ENCODE measurements around the gene OPCML. TPM values are rescaled to one million over a fixed set of nuclear protein-coding genes. Genes with fewer than 3 reads are reported as not detected.

The OPCML gene
- polyA plus RNA-seq, 1 donor (not counting 4 experiments of a cell fraction or from before 2014, with no cell fraction given) = 0.04 TPM

- H3K9me1 ChIP-seq (ENCODE audit: control insufficient read depth, extremely low read depth, insufficient read depth, low read length) = no peaks in the 10 kb centered on the region
- no peaks in the 10 kb centered on the region for H4K20me1 ChIP-seq (ENCODE audit: control insufficient read depth, extremely low read depth, insufficient read depth, low read length)
- H3K36me3 ChIP-seq (ENCODE audit: control insufficient read depth in 2 of 2, extremely low read depth in 1 of 2, insufficient read depth in 2 of 2, low read length in 2 of 2) = no peaks in the 10 kb centered on the region
- no peak overlapping the region for H3K4me3 ChIP-seq (ENCODE audit: control insufficient read depth in 2 of 3, extremely low read depth in 1 of 3, insufficient read depth in 2 of 3, low read depth in 1 of 3, low read length in 3 of 3)
- FAIRE-seq = no peak
- no peak overlapping the region for H3K9ac ChIP-seq (ENCODE audit: control insufficient read depth, extremely low read depth, insufficient read depth, low read length)
- H3K9me3 ChIP-seq (ENCODE audit: control insufficient read depth, low read depth, low read length) = no peaks in the 10 kb centered on the region
- dilution Hi-C loops (cut with MboI; ENCODE audit: extremely low pct_ligation_motif_present, low sequenced_read_pairs) = no loop called here
- no peaks in the 10 kb centered on the region for H3K4me1 ChIP-seq (ENCODE audit: control insufficient read depth, extremely low read depth, insufficient read depth, low read length)
- H3K79me2 ChIP-seq (ENCODE audit: control insufficient read depth, insufficient read depth, low read length) = no peaks in the 10 kb centered on the region
- no peaks in the 10 kb centered on the region for H3K27me3 ChIP-seq (ENCODE audit: control insufficient read depth, extremely low read depth, insufficient read depth, low read length)
- no peak overlapping the region for H3K4me2 ChIP-seq (ENCODE audit: control insufficient read depth, extremely low read depth, insufficient read depth, low read depth, low read length)
- no peak overlapping the region for H2AFZ ChIP-seq (ENCODE audit: control insufficient read depth, low read length)
- H3K27ac ChIP-seq (ENCODE audit: control insufficient read depth, insufficient read depth, low read length) = no peak overlapping the region
- no peak for TF ChIP-seq EZH2 (IDR thresholded peaks at IDR 0.05; ENCODE audit: low read length)
- no peak for TF ChIP-seq CTCF (optimal IDR thresholded peaks at IDR 0.05 in 1 of 3, IDR thresholded peaks at IDR 0.05 in 1 of 3, conservative IDR thresholded peaks at IDR 0.05 in 1 of 3; ENCODE audit: extremely low read depth in 1 of 3, insufficient read depth in 2 of 3, low read length in 3 of 3)
- DNase-seq (ENCODE audit: low read depth, low spot score) = no peak
These were observed 31.9 kb downstream of the OPCML start for GRCh38 chr11:133500435-133500834.

- H3K27ac ChIP-seq (ENCODE audit: control insufficient read depth, insufficient read depth, low read length) = no peak overlapping the region
- no peak overlapping the region for H3K9ac ChIP-seq (ENCODE audit: control insufficient read depth, extremely low read depth, insufficient read depth, low read length)
- H3K36me3 ChIP-seq (ENCODE audit: control insufficient read depth in 2 of 2, extremely low read depth in 1 of 2, insufficient read depth in 2 of 2, low read length in 2 of 2) = no peaks in the 10 kb centered on the region
- H2AFZ ChIP-seq (ENCODE audit: control insufficient read depth, low read length) = no peak overlapping the region
- no peaks in the 10 kb centered on the region for H3K9me3 ChIP-seq (ENCODE audit: control insufficient read depth, low read depth, low read length)
- FAIRE-seq (no peak), DNase-seq (ENCODE audit: low read depth, low spot score) (no peak)
- H4K20me1 ChIP-seq (ENCODE audit: control insufficient read depth, extremely low read depth, insufficient read depth, low read length) = no peaks in the 10 kb centered on the region
- no peaks in the 10 kb centered on the region for H3K4me1 ChIP-seq (ENCODE audit: control insufficient read depth, extremely low read depth, insufficient read depth, low read length)
- dilution Hi-C loops (cut with MboI; ENCODE audit: extremely low pct_ligation_motif_present, low sequenced_read_pairs) = no loop called here
- H3K27me3 ChIP-seq (ENCODE audit: control insufficient read depth, extremely low read depth, insufficient read depth, low read length) = no peaks in the 10 kb centered on the region
- H3K79me2 ChIP-seq (ENCODE audit: control insufficient read depth, insufficient read depth, low read length) = no peaks in the 10 kb centered on the region
- no peaks in the 10 kb centered on the region for H3K9me1 ChIP-seq (ENCODE audit: control insufficient read depth, extremely low read depth, insufficient read depth, low read length)
- H3K4me2 ChIP-seq (ENCODE audit: control insufficient read depth, extremely low read depth, insufficient read depth, low read depth, low read length) = no peak overlapping the region
- no peak for TF ChIP-seq CTCF (optimal IDR thresholded peaks at IDR 0.05 in 1 of 3, IDR thresholded peaks at IDR 0.05 in 1 of 3, conservative IDR thresholded peaks at IDR 0.05 in 1 of 3; ENCODE audit: extremely low read depth in 1 of 3, insufficient read depth in 2 of 3, low read length in 3 of 3)
- TF ChIP-seq EZH2 (IDR thresholded peaks at IDR 0.05; ENCODE audit: low read length) = no peak
- H3K4me3 ChIP-seq (ENCODE audit: control insufficient read depth in 2 of 3, extremely low read depth in 1 of 3, insufficient read depth in 2 of 3, low read depth in 1 of 3, low read length in 3 of 3) = no peak overlapping the region
These were observed 33.3 kb downstream of the OPCML start for GRCh38 chr11:133498969-133499368.

Data from keratinocyte (primary cell).